Neural cell (in vitro differentiated cells): ENCODE data around the gene GIMAP2. TPM values are rescaled to one million over a fixed set of nuclear protein-coding genes. Genes with fewer than 3 reads are reported as not detected.

Source experiments
- H2AFZ ChIP-seq: fragments of 200-600, 300-800 bp; sonication (generic), shearing (Covaris generic); 2 replicates; pipeline ENCODE4 v1.6.0; 2014; ENCODE audit warnings: low read depth, mild to moderate bottlenecking, antibody characterized with exemption, low read length, moderate library complexity
- H3F3A ChIP-seq: fragments of 200-600 bp; shearing (Covaris generic); 2 replicates; pipeline ENCODE4 v1.6.1; 2016; ENCODE audit warnings: mild to moderate bottlenecking, moderate library complexity, mixed read lengths, antibody characterized with exemption, low read length; ENCODE audit not compliant: insufficient read depth, poor library complexity, severe bottlenecking
- H3K27ac ChIP-seq: fragments of 200-600, 300-800 bp; sonication (generic), shearing (Covaris generic); 2 replicates; pipeline ENCODE4 v1.5.1; 2014; ENCODE audit warnings: mild to moderate bottlenecking, low read length, moderate library complexity
- H3K27me3 ChIP-seq: fragments of 300-800, 200-600 bp; sonication (generic), shearing (Covaris generic); 2 replicates; pipeline ENCODE4 v1.6.0; 2014; ENCODE audit warnings: mild to moderate bottlenecking, low read depth, low read length, moderate library complexity; ENCODE audit not compliant: insufficient read depth
- H3K36me3 ChIP-seq: fragments of 300-800, 200-600 bp; sonication (generic), shearing (Covaris generic); 2 replicates; pipeline ENCODE4 v1.5.1; 2014; ENCODE audit warnings: mild to moderate bottlenecking, antibody characterized with exemption, low read length, moderate library complexity; ENCODE audit not compliant: insufficient read depth
- H3K4me2 ChIP-seq: fragments of 300-800, 200-600 bp; sonication (generic), shearing (Covaris generic); 2 replicates; pipeline ENCODE4 v1.6.0; 2014; ENCODE audit warnings: mild to moderate bottlenecking, low read length
- H3K4me3 ChIP-seq: fragments of 300-800, 200-600 bp; sonication (generic), shearing (Covaris generic); 2 replicates; pipeline ENCODE4 v1.5.1; 2014; ENCODE audit warnings: mild to moderate bottlenecking, low read length, moderate library complexity
- H3K79me2 ChIP-seq: fragments of 200-600 bp; shearing (Covaris generic); replicated peaks from 2 replicates; pipeline ENCODE4 v1.6.0; 2014; ENCODE audit warnings: mild to moderate bottlenecking, low read length, moderate library complexity; ENCODE audit not compliant: insufficient read depth
- H3K9ac ChIP-seq: fragments of 300-800, 200-600 bp; sonication (generic), shearing (Covaris generic); 2 replicates; pipeline ENCODE4 v1.6.1; 2016; ENCODE audit warnings: mild to moderate bottlenecking, low read length, mixed read lengths
- H3K9me2 ChIP-seq: fragments of 200-600 bp; shearing (Covaris generic); 2 replicates; pipeline ENCODE4 v1.6.1; 2016; ENCODE audit warnings: mild to moderate bottlenecking, low read length, mixed read lengths; ENCODE audit not compliant: insufficient read depth
- H3K9me3 ChIP-seq: fragments of 200-600, 300-800 bp; sonication (generic), shearing (Covaris generic); 2 replicates; pipeline ENCODE4 v1.6.1; 2016; ENCODE audit warnings: mild to moderate bottlenecking, mixed run types, low read length, moderate library complexity, mixed read lengths
- H4K20me1 ChIP-seq: fragments of 200-600 bp; shearing (Covaris generic); 2 replicates; pipeline ENCODE4 v1.6.1; 2016; ENCODE audit warnings: mild to moderate bottlenecking, mixed run types; ENCODE audit not compliant: insufficient read depth
- CTCF ChIP-seq: fragments of 450-650 bp; IDR thresholded peaks from 2 replicates; pipeline ENCODE4 v1.5.1; 2014; ENCODE audit warnings: antibody characterized with exemption, mild to moderate bottlenecking, moderate library complexity; ENCODE audit not compliant: poor library complexity, severe bottlenecking
- EP300 ChIP-seq: fragments of 450-650 bp; conservative IDR thresholded peaks from 2 replicates; pipeline ENCODE4 v1.6.1; 2014; ENCODE audit warnings: antibody characterized with exemption, mild to moderate bottlenecking, moderate library complexity; ENCODE audit not compliant: poor library complexity, severe bottlenecking
- EZH2 ChIP-seq: fragments of 200-600, 300-800 bp; shearing (Covaris generic), sonication (generic); IDR thresholded peaks from 2 replicates; pipeline ENCODE4 v1.6.1; 2014; ENCODE audit warnings: antibody characterized with exemption, low read length, borderline replicate concordance, mild to moderate bottlenecking; ENCODE audit not compliant: insufficient read depth, poor library complexity, severe bottlenecking
- MXI1 ChIP-seq: fragments of 450-650 bp; conservative IDR thresholded peaks from 2 replicates; pipeline ENCODE4 v1.6.1; 2014; ENCODE audit warnings: antibody characterized with exemption, mild to moderate bottlenecking; ENCODE audit not compliant: poor library complexity, severe bottlenecking
- POLR2AphosphoS5 ChIP-seq: IDR thresholded peaks from 2 replicates; pipeline ENCODE4 v1.6.1; 2012
- RAD21 ChIP-seq: fragments of 450-650 bp; conservative IDR thresholded peaks from 2 replicates; pipeline ENCODE4 v1.6.1; 2014; ENCODE audit warnings: antibody characterized with exemption, mild to moderate bottlenecking, moderate library complexity
- SMC3 ChIP-seq: fragments of 450-650 bp; conservative IDR thresholded peaks from 2 replicates; pipeline ENCODE4 v1.6.1; 2014; ENCODE audit warnings: antibody characterized with exemption, mild to moderate bottlenecking, moderate library complexity; ENCODE audit not compliant: poor library complexity
- TAF1 ChIP-seq: IDR thresholded peaks from 2 replicates; pipeline ENCODE4 v1.6.1; 2012; ENCODE audit warnings: low read depth
- polyA plus RNA-seq: library from polyadenylated mRNA; depleted of rRNA; stranded (reverse); fragments of >200 nt; gene quantifications from 2 replicates; pipeline ENCODE4 v1.2.3, GENCODE V29; 2014
- TF ChIP-seq, protein P1 (sequence below): IDR thresholded peaks from 2 replicates; pipeline ENCODE4 v1.6.1; 2012; ENCODE audit warnings: borderline replicate concordance

GIMAP2 gene
- polyA plus RNA-seq, 1 donor from 2014 or later, result not detected

DNA sequence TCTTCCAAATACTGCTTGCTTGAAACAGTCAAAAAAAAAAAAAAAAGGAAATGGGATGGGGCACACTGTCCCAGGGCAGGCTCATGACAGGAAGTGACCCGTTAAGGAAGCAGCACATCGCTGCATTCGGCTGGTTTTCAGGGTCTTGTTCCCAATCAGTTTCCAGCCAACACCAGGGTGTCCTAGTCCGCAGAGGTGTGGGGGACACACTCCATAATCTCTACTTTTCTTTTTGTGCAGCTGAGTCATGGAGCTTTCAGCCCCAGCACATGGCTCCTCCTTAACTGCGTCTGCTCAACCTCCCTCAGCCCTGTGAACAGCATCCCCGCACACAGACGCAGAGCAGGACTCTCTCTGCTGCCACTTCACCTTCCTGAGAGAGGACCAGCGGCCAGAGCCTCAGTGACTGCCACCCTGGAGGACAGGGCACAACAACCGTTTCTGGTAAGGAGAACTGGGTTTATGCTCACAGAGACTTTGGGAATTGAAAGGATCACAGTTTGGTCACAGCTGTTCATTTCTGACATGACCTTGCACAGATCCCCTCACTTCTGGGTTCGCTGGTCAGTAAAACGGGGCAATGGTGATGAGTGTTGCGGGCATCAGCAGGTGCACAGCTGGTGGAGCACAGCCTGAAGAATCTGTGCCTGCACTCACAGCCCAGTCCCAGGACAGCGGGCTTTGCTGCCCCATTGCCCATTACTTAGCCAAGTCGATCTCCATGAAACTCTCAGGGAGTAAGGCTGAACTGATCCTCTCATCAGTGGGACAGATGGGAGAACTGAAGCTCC lies 52.0 kb downstream of the GIMAP2 start, which contains the start of gene GIMAP5:
TSS of gene GIMAP5 (plus strand) at position 154 of the 791 bp plus-strand sequence. CDS start 3,467 bp downstream, outside the sequence.
- Histone ChIP-seq H3K27me3 (no peaks in the 10 kb centered on the region), H3K4me2 (no peak within 1 kb of the TSS), H3K27ac (no peak within 1 kb of the TSS), H3K9me3 (no peaks in the 10 kb centered on the region), H4K20me1 (no peaks in the 10 kb centered on the region), H3K79me2 (no peaks in the 10 kb centered on the region), H2AFZ (no peak within 1 kb of the TSS), H3K36me3 (no peaks in the 10 kb centered on the region), H3K4me3 (no peak within 1 kb of the TSS), H3K9ac (no peak within 1 kb of the TSS), H3F3A (no peaks in the 10 kb centered on the region), H3K9me2 (no peaks in the 10 kb centered on the region)
- no peak for TF ChIP-seq MXI1
- no peak for TF ChIP-seq RAD21
- TF ChIP-seq SMC3, result no peak
- no peak for TF ChIP-seq EP300
- no peak for TF ChIP-seq CTCF
- TF ChIP-seq TAF1, result no peak
- no peak for TF ChIP-seq POLR2AphosphoS5
- TF ChIP-seq EZH2, result no peak
- TF ChIP-seq, protein P1, sequence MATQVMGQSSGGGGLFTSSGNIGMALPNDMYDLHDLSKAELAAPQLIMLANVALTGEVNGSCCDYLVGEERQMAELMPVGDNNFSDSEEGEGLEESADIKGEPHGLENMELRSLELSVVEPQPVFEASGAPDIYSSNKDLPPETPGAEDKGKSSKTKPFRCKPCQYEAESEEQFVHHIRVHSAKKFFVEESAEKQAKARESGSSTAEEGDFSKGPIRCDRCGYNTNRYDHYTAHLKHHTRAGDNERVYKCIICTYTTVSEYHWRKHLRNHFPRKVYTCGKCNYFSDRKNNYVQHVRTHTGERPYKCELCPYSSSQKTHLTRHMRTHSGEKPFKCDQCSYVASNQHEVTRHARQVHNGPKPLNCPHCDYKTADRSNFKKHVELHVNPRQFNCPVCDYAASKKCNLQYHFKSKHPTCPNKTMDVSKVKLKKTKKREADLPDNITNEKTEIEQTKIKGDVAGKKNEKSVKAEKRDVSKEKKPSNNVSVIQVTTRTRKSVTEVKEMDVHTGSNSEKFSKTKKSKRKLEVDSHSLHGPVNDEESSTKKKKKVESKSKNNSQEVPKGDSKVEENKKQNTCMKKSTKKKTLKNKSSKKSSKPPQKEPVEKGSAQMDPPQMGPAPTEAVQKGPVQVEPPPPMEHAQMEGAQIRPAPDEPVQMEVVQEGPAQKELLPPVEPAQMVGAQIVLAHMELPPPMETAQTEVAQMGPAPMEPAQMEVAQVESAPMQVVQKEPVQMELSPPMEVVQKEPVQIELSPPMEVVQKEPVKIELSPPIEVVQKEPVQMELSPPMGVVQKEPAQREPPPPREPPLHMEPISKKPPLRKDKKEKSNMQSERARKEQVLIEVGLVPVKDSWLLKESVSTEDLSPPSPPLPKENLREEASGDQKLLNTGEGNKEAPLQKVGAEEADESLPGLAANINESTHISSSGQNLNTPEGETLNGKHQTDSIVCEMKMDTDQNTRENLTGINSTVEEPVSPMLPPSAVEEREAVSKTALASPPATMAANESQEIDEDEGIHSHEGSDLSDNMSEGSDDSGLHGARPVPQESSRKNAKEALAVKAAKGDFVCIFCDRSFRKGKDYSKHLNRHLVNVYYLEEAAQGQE, result no peak

- Histone ChIP-seq H2AFZ (no peak overlapping the region), H3K4me3 (no peak overlapping the region), H3K9me3 (no peaks in the 10 kb centered on the region), H3K4me2 (no peak overlapping the region), H4K20me1 (no peaks in the 10 kb centered on the region), H3K36me3 (no peaks in the 10 kb centered on the region), H3K79me2 (no peaks in the 10 kb centered on the region), H3F3A (no peaks in the 10 kb centered on the region), H3K27me3 (no peaks in the 10 kb centered on the region), H3K9ac (no peak overlapping the region), H3K27ac (no peak overlapping the region), H3K9me2 (no peaks in the 10 kb centered on the region)
- TF ChIP-seq TAF1 (no peak), MXI1 (no peak), EZH2 (no peak), RAD21 (no peak), CTCF (no peak), SMC3 (no peak), POLR2AphosphoS5 (no peak), EP300 (no peak)
- TF ChIP-seq, protein P1, result no peak
These were observed 52.6 kb downstream of the GIMAP2 start for GRCh38 chr7:150738092-150738491.
